ENCODE measurements around the gene FHOD3. TPM values are rescaled to one million over a fixed set of nuclear protein-coding genes. Genes with fewer than 3 reads are reported as not detected.

The FHOD3 gene
- total and polyA plus RNA-seq, 4 donors = 0.57 to 1.3 (median 1.2) TPM; not detected in 1

DNA sequence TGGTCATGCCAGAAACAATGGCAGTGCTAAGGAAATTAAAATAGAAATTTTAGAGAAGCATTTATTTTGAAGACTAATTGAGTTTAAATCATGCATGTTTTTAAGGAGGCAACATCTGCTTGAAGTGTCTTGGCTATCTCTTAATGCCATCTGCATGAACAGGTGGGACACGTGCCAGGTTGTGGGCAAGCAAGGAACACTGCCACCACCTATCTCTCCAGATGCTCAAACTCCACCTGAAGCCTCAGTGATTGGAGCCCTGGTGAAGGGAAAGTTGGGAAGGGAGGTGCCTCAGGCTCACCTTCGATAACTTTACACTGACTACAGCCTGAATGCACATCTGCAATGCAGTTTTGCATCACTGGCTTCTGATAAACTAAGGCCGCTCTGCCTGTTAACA is 439.8 kb downstream of the FHOD3 start:
- Histone ChIP-seq H3K9me3 (ENCODE audit: control insufficient read depth in 4 of 4, low read length in 3 of 4) (peaks cover 0 to 5% (median 4%) of the 10 kb centered on the region in 4 donors), H3K27ac (ENCODE audit: low read depth in 1 of 2, low read length in 2 of 2) (no peak overlapping the region), H3K4me3 (ENCODE audit: low read depth in 1 of 3, low read length in 3 of 3) (no peak overlapping the region), H3K36me3 (ENCODE audit: control insufficient read depth in 4 of 4, insufficient read depth in 3 of 4, low read depth in 1 of 4, low read length in 3 of 4) (no peaks in the 10 kb centered on the region), H3K27me3 (ENCODE audit: control insufficient read depth in 4 of 4, insufficient read depth in 4 of 4, low read length in 3 of 4) (no peaks in the 10 kb centered on the region), H3K4me1 (ENCODE audit: control insufficient read depth in 4 of 4, insufficient read depth in 4 of 4, low read length in 3 of 4) (peaks cover 0 to 4% (median under 1%) of the 10 kb centered on the region in 4 donors), H3K9ac (ENCODE audit: low read depth in 1 of 2, low read length in 2 of 2) (no peak overlapping the region)
- TF ChIP-seq FOXA2 (IDR thresholded peaks at IDR 0.05) (no peak), YY1 (IDR thresholded peaks at IDR 0.05) (no peak)
- WGBS = 84% methylated on average over 3 of the region's 3 CpGs
- DNase-seq (ENCODE audit: low spot score) = no peak

DNA sequence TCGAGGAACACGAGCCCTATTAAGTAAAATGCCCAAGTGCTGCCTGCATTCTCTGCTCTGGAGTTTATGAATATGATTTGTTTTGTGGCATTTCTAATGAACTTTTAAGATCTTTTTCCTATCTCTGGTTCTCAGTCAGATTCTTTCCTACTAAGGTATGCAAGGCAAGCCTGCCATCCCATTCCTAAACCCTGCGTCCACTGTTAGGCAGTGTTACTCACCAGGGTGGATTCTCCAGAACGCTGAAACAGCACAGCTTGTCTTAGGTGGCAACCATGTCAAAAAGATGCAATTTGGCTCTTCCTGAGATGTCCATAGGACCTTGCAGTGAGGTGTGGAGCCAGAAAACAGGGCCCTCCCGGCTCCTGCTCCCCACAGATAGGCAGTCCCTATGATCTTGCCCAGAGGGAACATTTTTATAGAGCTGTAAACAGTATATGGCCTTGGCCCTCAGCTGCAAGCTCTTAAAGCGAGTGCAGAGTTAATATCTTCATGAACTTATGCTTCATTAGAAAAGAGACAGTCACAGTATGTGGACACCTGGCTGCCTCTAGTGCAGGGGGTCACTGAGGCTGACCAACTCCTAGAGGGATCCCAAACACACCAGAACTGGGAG is 446.9 kb downstream of the FHOD3 start:
- Histone ChIP-seq H3K9me3 (ENCODE audit: control insufficient read depth in 4 of 4, low read length in 3 of 4) (no peaks in the 10 kb centered on the region), H3K4me3 (ENCODE audit: low read depth in 1 of 3, low read length in 3 of 3) (no peak overlapping the region), H3K36me3 (ENCODE audit: control insufficient read depth in 4 of 4, insufficient read depth in 3 of 4, low read depth in 1 of 4, low read length in 3 of 4) (no peaks in the 10 kb centered on the region), H3K9ac (ENCODE audit: low read depth in 1 of 2, low read length in 2 of 2) (no peak overlapping the region), H3K27ac (ENCODE audit: low read depth in 1 of 2, low read length in 2 of 2) (no peak overlapping the region), H3K4me1 (ENCODE audit: control insufficient read depth in 4 of 4, insufficient read depth in 4 of 4, low read length in 3 of 4) (no peaks in the 10 kb centered on the region), H3K27me3 (ENCODE audit: control insufficient read depth in 4 of 4, insufficient read depth in 4 of 4, low read length in 3 of 4) (no peaks in the 10 kb centered on the region)
- DNase-seq (ENCODE audit: low spot score) = no peak
- TF ChIP-seq, protein P1, sequence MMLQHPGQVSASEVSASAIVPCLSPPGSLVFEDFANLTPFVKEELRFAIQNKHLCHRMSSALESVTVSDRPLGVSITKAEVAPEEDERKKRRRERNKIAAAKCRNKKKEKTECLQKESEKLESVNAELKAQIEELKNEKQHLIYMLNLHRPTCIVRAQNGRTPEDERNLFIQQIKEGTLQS (IDR thresholded peaks at IDR 0.05) = no peak
- TF ChIP-seq TAF1 (conservative IDR thresholded peaks at IDR 0.05) (no peak), JUND (IDR thresholded peaks at IDR 0.05) (no peak), GABPA (IDR thresholded peaks at IDR 0.05 in 1 of 2, conservative IDR thresholded peaks at IDR 0.05 in 1 of 2) (no peak)
- WGBS = 85% methylated on average over 6 of the region's 6 CpGs

DNA sequence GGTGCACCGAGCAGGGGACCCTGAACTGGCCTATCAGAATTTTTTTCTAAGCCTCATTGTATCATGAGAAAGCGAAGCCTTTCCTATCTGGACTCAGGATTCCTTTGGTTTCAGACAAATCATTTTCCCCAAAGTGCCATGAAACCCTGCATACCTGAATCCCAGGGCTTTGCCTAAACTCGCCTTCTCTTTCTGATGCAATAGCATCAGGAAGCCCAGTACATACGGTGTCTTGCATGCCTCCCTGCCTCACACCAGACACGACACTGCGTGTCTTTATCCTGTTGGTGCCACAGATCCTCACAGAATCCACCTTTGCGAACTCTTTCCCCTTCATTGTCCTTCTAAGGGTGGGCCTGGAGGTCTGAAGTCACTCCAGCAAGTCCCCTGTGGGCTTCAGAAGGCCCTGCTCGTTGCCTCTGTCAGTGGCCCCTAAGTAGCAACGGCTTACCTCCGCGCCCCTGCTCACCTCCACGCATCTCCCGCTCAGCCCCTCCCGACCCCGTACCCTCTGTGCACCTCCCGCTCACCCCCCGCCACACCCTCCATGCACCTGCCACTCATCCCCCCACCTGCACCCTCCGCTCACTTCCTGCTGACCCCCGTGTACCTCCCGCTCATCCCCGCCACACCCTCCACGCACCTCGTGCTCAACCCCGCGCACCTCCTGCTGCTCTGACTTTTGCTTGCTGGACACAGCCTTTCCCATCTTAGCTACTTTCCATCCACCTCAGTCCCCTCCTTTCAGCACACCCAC is 447.9 kb downstream of the FHOD3 start:
- H3K4me1 ChIP-seq (ENCODE audit: control insufficient read depth in 4 of 4, insufficient read depth in 4 of 4, low read length in 3 of 4) = no peaks in the 10 kb centered on the region
- no peak overlapping the region for H3K27ac ChIP-seq (ENCODE audit: low read depth in 1 of 2, low read length in 2 of 2)
- H3K4me3 ChIP-seq (ENCODE audit: low read depth in 1 of 3, low read length in 3 of 3) = no peak overlapping the region
- TF ChIP-seq, protein P2, sequence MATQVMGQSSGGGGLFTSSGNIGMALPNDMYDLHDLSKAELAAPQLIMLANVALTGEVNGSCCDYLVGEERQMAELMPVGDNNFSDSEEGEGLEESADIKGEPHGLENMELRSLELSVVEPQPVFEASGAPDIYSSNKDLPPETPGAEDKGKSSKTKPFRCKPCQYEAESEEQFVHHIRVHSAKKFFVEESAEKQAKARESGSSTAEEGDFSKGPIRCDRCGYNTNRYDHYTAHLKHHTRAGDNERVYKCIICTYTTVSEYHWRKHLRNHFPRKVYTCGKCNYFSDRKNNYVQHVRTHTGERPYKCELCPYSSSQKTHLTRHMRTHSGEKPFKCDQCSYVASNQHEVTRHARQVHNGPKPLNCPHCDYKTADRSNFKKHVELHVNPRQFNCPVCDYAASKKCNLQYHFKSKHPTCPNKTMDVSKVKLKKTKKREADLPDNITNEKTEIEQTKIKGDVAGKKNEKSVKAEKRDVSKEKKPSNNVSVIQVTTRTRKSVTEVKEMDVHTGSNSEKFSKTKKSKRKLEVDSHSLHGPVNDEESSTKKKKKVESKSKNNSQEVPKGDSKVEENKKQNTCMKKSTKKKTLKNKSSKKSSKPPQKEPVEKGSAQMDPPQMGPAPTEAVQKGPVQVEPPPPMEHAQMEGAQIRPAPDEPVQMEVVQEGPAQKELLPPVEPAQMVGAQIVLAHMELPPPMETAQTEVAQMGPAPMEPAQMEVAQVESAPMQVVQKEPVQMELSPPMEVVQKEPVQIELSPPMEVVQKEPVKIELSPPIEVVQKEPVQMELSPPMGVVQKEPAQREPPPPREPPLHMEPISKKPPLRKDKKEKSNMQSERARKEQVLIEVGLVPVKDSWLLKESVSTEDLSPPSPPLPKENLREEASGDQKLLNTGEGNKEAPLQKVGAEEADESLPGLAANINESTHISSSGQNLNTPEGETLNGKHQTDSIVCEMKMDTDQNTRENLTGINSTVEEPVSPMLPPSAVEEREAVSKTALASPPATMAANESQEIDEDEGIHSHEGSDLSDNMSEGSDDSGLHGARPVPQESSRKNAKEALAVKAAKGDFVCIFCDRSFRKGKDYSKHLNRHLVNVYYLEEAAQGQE (IDR thresholded peaks at IDR 0.05) = no peak
- no peak for TF ChIP-seq EGR1 (IDR thresholded peaks at IDR 0.05; ENCODE audit: low read depth in 2 of 2)
- TF ChIP-seq JUND (IDR thresholded peaks at IDR 0.05) = no peak
- no peak for TF ChIP-seq ZBTB33 (IDR thresholded peaks at IDR 0.05)
- TF ChIP-seq GABPA (IDR thresholded peaks at IDR 0.05 in 1 of 2, conservative IDR thresholded peaks at IDR 0.05 in 1 of 2) = no peak
- no peak for TF ChIP-seq SP1 (IDR thresholded peaks at IDR 0.05)
- no peak for TF ChIP-seq RXRA (IDR thresholded peaks at IDR 0.05)
- no peak for TF ChIP-seq HNF4A (conservative IDR thresholded peaks at IDR 0.05)
- no peak for TF ChIP-seq TAF1 (conservative IDR thresholded peaks at IDR 0.05)
- TF ChIP-seq MAX (IDR thresholded peaks at IDR 0.05) = no peak
- no peak for TF ChIP-seq FOXA1 (IDR thresholded peaks at IDR 0.05)
- TF ChIP-seq YY1 (IDR thresholded peaks at IDR 0.05) = no peak
- TF ChIP-seq, protein P1 (IDR thresholded peaks at IDR 0.05) = no peak
- TF ChIP-seq, protein P3, sequence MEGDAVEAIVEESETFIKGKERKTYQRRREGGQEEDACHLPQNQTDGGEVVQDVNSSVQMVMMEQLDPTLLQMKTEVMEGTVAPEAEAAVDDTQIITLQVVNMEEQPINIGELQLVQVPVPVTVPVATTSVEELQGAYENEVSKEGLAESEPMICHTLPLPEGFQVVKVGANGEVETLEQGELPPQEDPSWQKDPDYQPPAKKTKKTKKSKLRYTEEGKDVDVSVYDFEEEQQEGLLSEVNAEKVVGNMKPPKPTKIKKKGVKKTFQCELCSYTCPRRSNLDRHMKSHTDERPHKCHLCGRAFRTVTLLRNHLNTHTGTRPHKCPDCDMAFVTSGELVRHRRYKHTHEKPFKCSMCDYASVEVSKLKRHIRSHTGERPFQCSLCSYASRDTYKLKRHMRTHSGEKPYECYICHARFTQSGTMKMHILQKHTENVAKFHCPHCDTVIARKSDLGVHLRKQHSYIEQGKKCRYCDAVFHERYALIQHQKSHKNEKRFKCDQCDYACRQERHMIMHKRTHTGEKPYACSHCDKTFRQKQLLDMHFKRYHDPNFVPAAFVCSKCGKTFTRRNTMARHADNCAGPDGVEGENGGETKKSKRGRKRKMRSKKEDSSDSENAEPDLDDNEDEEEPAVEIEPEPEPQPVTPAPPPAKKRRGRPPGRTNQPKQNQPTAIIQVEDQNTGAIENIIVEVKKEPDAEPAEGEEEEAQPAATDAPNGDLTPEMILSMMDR (IDR thresholded peaks at IDR 0.05; ENCODE audit: low read depth, low read length, missing input control) = no peak
- no peak for TF ChIP-seq FOXA2 (IDR thresholded peaks at IDR 0.05)
- no peak for TF ChIP-seq HNF4G (IDR thresholded peaks at IDR 0.05)
- TF ChIP-seq RAD21 (IDR thresholded peaks at IDR 0.05) = no peak
- TF ChIP-seq NR2F2 (IDR thresholded peaks at IDR 0.05) = no peak
- H3K27me3 ChIP-seq (ENCODE audit: control insufficient read depth in 4 of 4, insufficient read depth in 4 of 4, low read length in 3 of 4) = no peaks in the 10 kb centered on the region
- H3K9ac ChIP-seq (ENCODE audit: low read depth in 1 of 2, low read length in 2 of 2) = no peak overlapping the region
- 89% methylated on average over 25 of the region's 25 CpGs for WGBS
- H3K36me3 ChIP-seq (ENCODE audit: control insufficient read depth in 4 of 4, insufficient read depth in 3 of 4, low read depth in 1 of 4, low read length in 3 of 4) = no peaks in the 10 kb centered on the region
- H3K9me3 ChIP-seq (ENCODE audit: control insufficient read depth in 4 of 4, low read length in 3 of 4) = no peaks in the 10 kb centered on the region
- no peak for DNase-seq (ENCODE audit: low spot score)
